GM03348 (cell line): ENCODE data around the gene SMLR1.
"Not testable (repeated sequence)": the region's sequence is repeated elsewhere in the genome, so short reads cannot be mapped to it uniquely, and the experiment has no call there.

ENCODE experiments used
- DNase-seq: peaks from one replicate; pipeline ENCODE4 v3.0.0; 2012; ENCODE audit warnings: low spot score

SMLR1 gene

GRCh38 chr6:130827247-130828149, at the start of gene SMLR1:
TSS of gene SMLR1 (plus strand) at chr6:130827406. CDS start at chr6:130827414, 8 bp downstream.
- DNase-seq = no peak

GRCh38 chr6:130778946-130779657, 48.1 kb upstream of the SMLR1 start:
- DNase-seq = peak; percentile 68

GRCh38 chr6:130779658-130780033, 47.6 kb upstream of the SMLR1 start:
- DNase-seq = no peak

GRCh38 chr6:130780122-130780521, 47.1 kb upstream of the SMLR1 start:
- DNase-seq = no peak

GRCh38 chr6:130781557-130781956, 45.6 kb upstream of the SMLR1 start:
- no peak for DNase-seq

GRCh38 chr6:130783416-130784107, 43.6 kb upstream of the SMLR1 start:
- DNase-seq = no peak

- DNase-seq = no peak
These were observed 39.3 kb upstream of the SMLR1 start for GRCh38 chr6:130787726-130788500.

GRCh38 chr6:130788954-130789353, 38.3 kb upstream of the SMLR1 start:
- no peak for DNase-seq

GRCh38 chr6:130794010-130794697, 33.1 kb upstream of the SMLR1 start:
- no peak for DNase-seq

- DNase-seq = no peak
These were observed 32.5 kb upstream of the SMLR1 start for GRCh38 chr6:130794738-130795137.

- DNase-seq = peak; percentile 47
These were observed 30.8 kb upstream of the SMLR1 start for GRCh38 chr6:130796313-130796905.

GRCh38 chr6:130797061-130797460, 30.1 kb upstream of the SMLR1 start:
- no peak for DNase-seq

- not testable (repeated sequence) for DNase-seq
These were observed 25.8 kb upstream of the SMLR1 start for GRCh38 chr6:130801368-130801767.

GRCh38 chr6:130810307-130811030, 16.7 kb upstream of the SMLR1 start:
- DNase-seq = peak; percentile 36

GRCh38 chr6:130811932-130812331, 15.3 kb upstream of the SMLR1 start:
- DNase-seq = no peak

- DNase-seq = no peak
These were observed 12.7 kb upstream of the SMLR1 start for GRCh38 chr6:130814506-130814905.

GRCh38 chr6:130815200-130816071, 11.8 kb upstream of the SMLR1 start:
- no peak for DNase-seq

- DNase-seq = no peak
These were observed 4.5 kb upstream of the SMLR1 start for GRCh38 chr6:130822736-130823135.
